T-cell (primary cell): Measurements from ENCODE around the gene L3MBTL4. TPM values are rescaled to one million over a fixed set of nuclear protein-coding genes. Genes with fewer than 3 reads are reported as not detected.

Source experiments
- ATAC-seq, 4 experiments: fragments of 200-7000 bp in 3 of 4; fragments of 150-1000 bp in 1 of 4; cut with Tn5 transposase; replicated peaks in 1 of 4; 1 replicate in 3 of 4; 2 replicates in 1 of 4; pipeline ENCODE4 v1.10.0; 2021; ENCODE audit warnings: moderate library complexity in 3 of 4, mild to moderate bottlenecking in 2 of 4, moderate number of reproducible peaks in 1 of 4
- CTCF ChIA-PET, 2 donors: fragments of 300-600 bp; sonication (Branson Sonifier 250); formaldehyde crosslinking; loops; one replicate each; lab custom pipeline; 2022; ENCODE audit warnings: antibody characterized with exemption in 2 of 2; lab: Charles Lee
- POLR2A ChIA-PET, 2 donors: fragments of 300-600 bp; sonication (Branson Sonifier 250); formaldehyde crosslinking; loops; one replicate each; lab custom pipeline; 2022; ENCODE audit warnings: antibody characterized with exemption in 2 of 2; lab: Charles Lee
- DNase-seq, 35 experiments: peaks; one replicate each; pipeline versions ENCODE4 v3.0.0 to v3.0.0-alpha.2; 2013 to 2023
- H3K27ac ChIP-seq: one replicate; pipeline ENCODE4 v1.5.1; 2013; ENCODE audit warnings: low read length
- H3K27me3 ChIP-seq, 2 experiments: replicated peaks in 1 of 2; 1 replicate in 1 of 2; 2 replicates in 1 of 2; pipeline versions ENCODE4 v1.6.1 to v1.7.0; 2013; ENCODE audit warnings: low read length in 1 of 2, mixed read lengths in 1 of 2; ENCODE audit not compliant: control insufficient read depth in 2 of 2, insufficient read depth in 2 of 2; ENCODE audit errors: extremely low read depth in 1 of 2
- H3K36me3 ChIP-seq, 2 donors: 1 replicate in 1 of 2; 2 replicates in 1 of 2; pipeline versions ENCODE4 v1.6.1 to v1.7.0; 2013; ENCODE audit warnings: low read length in 1 of 2; ENCODE audit not compliant: control insufficient read depth in 2 of 2, insufficient read depth in 1 of 2; ENCODE audit errors: extremely low read depth in 1 of 2
- H3K4me1 ChIP-seq, 2 experiments: 1 replicate in 1 of 2; 2 replicates in 1 of 2; pipeline versions ENCODE4 v1.6.1 to v1.7.0; 2013; ENCODE audit warnings: low read length in 2 of 2, mixed read lengths in 1 of 2; ENCODE audit not compliant: insufficient read depth in 2 of 2, control insufficient read depth in 1 of 2; ENCODE audit errors: extremely low read depth in 1 of 2
- H3K4me3 ChIP-seq, 2 donors: 1 replicate in 1 of 2; 2 replicates in 1 of 2; pipeline versions ENCODE4 v1.5.1 to v1.7.0; 2013; ENCODE audit warnings: mild to moderate bottlenecking in 2 of 2, low read length in 1 of 2, moderate library complexity in 1 of 2; ENCODE audit not compliant: control insufficient read depth in 1 of 2; ENCODE audit errors: extremely low read depth in 1 of 2
- H3K9me3 ChIP-seq: 2 replicates; pipeline ENCODE4 v1.7.0; 2013
- H3K27ac Mint-ChIP-seq, 2 donors: one replicate each; pipeline ENCODE4 v1.8.0; 2020 to 2021; ENCODE audit warnings: mild to moderate bottlenecking in 2 of 2, mixed read lengths in 2 of 2
- H3K27me3 Mint-ChIP-seq, 2 donors: one replicate each; pipeline ENCODE4 v1.8.0; 2021 to 2022; ENCODE audit warnings: mixed read lengths in 2 of 2
- H3K36me3 Mint-ChIP-seq: one replicate; pipeline ENCODE4 v1.8.0; 2021; ENCODE audit warnings: mixed read lengths
- H3K4me1 Mint-ChIP-seq, 3 donors: one replicate each; pipeline ENCODE4 v1.8.0; 2020 to 2022; ENCODE audit warnings: mixed read lengths in 3 of 3, mild to moderate bottlenecking in 1 of 3
- H3K4me3 Mint-ChIP-seq, 3 donors: one replicate each; pipeline ENCODE4 v1.8.0; 2020 to 2022; ENCODE audit warnings: mild to moderate bottlenecking in 3 of 3, mixed read lengths in 3 of 3, moderate library complexity in 3 of 3
- H3K9me3 Mint-ChIP-seq, 3 donors: one replicate each; pipeline ENCODE4 v1.8.0; 2020 to 2022; ENCODE audit warnings: mixed read lengths in 3 of 3
- WGBS: methylation state at CpG from one replicate; pipeline ENCODE4 v1.1.5; 2013; ENCODE audit warnings: missing lambda C conversion rate; ENCODE audit not compliant: insufficient coverage; 5-methylcytosine and 5-hydroxymethylcytosine counted together
- total RNA-seq, 35 experiments: library from RNA in 6 of 35; stranded (reverse) in 6 of 35; fragments of 120-200 nt in 1 of 35; gene quantifications; one replicate each; pipeline versions ENCODE4 v1.2.1 to v1.2.4 and lab custom pipeline; 2013 to 2026

Gene L3MBTL4
- total RNA-seq, 5 donors from 2014 or later (not counting 1 experiment from before 2014, with no cell fraction given), result 0.58 to 1.6 (median 0.83) TPM

- Histone ChIP-seq H3K4me1 (peaks cover 0 to 5% of the 10 kb centered on the region in 2 experiments), H3K9me3 (no peaks in the 10 kb centered on the region), H3K4me3 (no peak overlapping the region), H3K27ac (no peak overlapping the region), H3K36me3 (no peaks in the 10 kb centered on the region), H3K27me3 (peaks cover 0 to 8% of the 10 kb centered on the region in 2 experiments)
- no peaks in the 10 kb centered on the region for H3K9me3 Mint-ChIP-seq
- H3K36me3 Mint-ChIP-seq, result no peaks in the 10 kb centered on the region
- DNase-seq, result no peak
- ATAC-seq, result no peak
- H3K4me1 Mint-ChIP-seq, result peaks cover 0 to 8% (median 2%) of the 10 kb centered on the region in 3 donors
- H3K27ac Mint-ChIP-seq, result no peak overlapping the region
- ChIA-PET POLR2A (no interaction called here), CTCF (no interaction called here)
- no peak overlapping the region for H3K4me3 Mint-ChIP-seq
- WGBS, result 73% methylated on average over 7 of the region's 10 CpGs
- H3K27me3 Mint-ChIP-seq, result no peaks in the 10 kb centered on the region
These were observed 439.4 kb downstream of the L3MBTL4 start for GRCh38 chr18:5975111-5976002.

GRCh38 chr18:5974696-5975095, 440.0 kb downstream of the L3MBTL4 start:
- POLR2A ChIA-PET, result interaction anchor here in 1 of 2 donors (0.5 kb wide), 1 partner anchor 92 kb away, joined by 4 read pairs; no protein-coding TSS in a partner anchor
- no peaks in the 10 kb centered on the region for H3K9me3 ChIP-seq
- no peak overlapping the region for H3K4me3 ChIP-seq
- H3K27me3 Mint-ChIP-seq, result no peaks in the 10 kb centered on the region
- H3K36me3 ChIP-seq, result no peaks in the 10 kb centered on the region
- peaks cover 4 to 5% of the 10 kb centered on the region in 2 experiments for H3K4me1 ChIP-seq
- WGBS, result 85% methylated on average over 2 of the region's 2 CpGs
- CTCF ChIA-PET, result no interaction called here
- no peak overlapping the region for H3K27ac ChIP-seq
- no peak overlapping the region for H3K27ac Mint-ChIP-seq
- H3K4me1 Mint-ChIP-seq, result peaks cover 5 to 15% (median 8%) of the 10 kb centered on the region in 3 donors
- no peaks in the 10 kb centered on the region for H3K36me3 Mint-ChIP-seq
- DNase-seq (no peak), ATAC-seq (no peak)
- no peaks in the 10 kb centered on the region for H3K9me3 Mint-ChIP-seq
- peaks cover 0 to 8% of the 10 kb centered on the region in 2 experiments for H3K27me3 ChIP-seq
- H3K4me3 Mint-ChIP-seq, result no peak overlapping the region

- no peak overlapping the region for H3K4me3 Mint-ChIP-seq
- Histone ChIP-seq H3K36me3 (no peaks in the 10 kb centered on the region), H3K4me1 (peaks cover 7 to 10% of the 10 kb centered on the region in 2 experiments), H3K27ac (no peak overlapping the region), H3K9me3 (no peaks in the 10 kb centered on the region), H3K4me3 (no peak overlapping the region), H3K27me3 (peaks cover 0 to 10% of the 10 kb centered on the region in 2 experiments)
- POLR2A ChIA-PET, result no interaction called here
- CTCF ChIA-PET, result no interaction called here
- H3K36me3 Mint-ChIP-seq, result no peaks in the 10 kb centered on the region
- no peaks in the 10 kb centered on the region for H3K9me3 Mint-ChIP-seq
- ATAC-seq, result no peak
- no peak overlapping the region for H3K27ac Mint-ChIP-seq
- WGBS, result 54% methylated on average over 1 of the region's 3 CpGs
- no peak for DNase-seq
- peaks cover 5 to 15% (median 8%) of the 10 kb centered on the region in 3 donors for H3K4me1 Mint-ChIP-seq
- no peaks in the 10 kb centered on the region for H3K27me3 Mint-ChIP-seq
These were observed 441.6 kb downstream of the L3MBTL4 start for GRCh38 chr18:5973099-5973498.

GRCh38 chr18:5972298-5972697, 442.4 kb downstream of the L3MBTL4 start:
- Histone ChIP-seq H3K4me3 (no peak overlapping the region), H3K36me3 (no peaks in the 10 kb centered on the region), H3K27me3 (peaks cover 0 to 6% of the 10 kb centered on the region in 2 experiments), H3K27ac (no peak overlapping the region), H3K4me1 (peaks cover 7 to 10% of the 10 kb centered on the region in 2 experiments), H3K9me3 (no peaks in the 10 kb centered on the region)
- ChIA-PET CTCF (no interaction called here), POLR2A (no interaction called here)
- 87% methylated on average over 6 of the region's 7 CpGs for WGBS
- no peak overlapping the region for H3K27ac Mint-ChIP-seq
- H3K4me1 Mint-ChIP-seq, result peaks cover 5 to 18% (median 8%) of the 10 kb centered on the region in 3 donors
- no peaks in the 10 kb centered on the region for H3K36me3 Mint-ChIP-seq
- no peak for ATAC-seq
- H3K9me3 Mint-ChIP-seq, result no peaks in the 10 kb centered on the region
- no peak overlapping the region for H3K4me3 Mint-ChIP-seq
- DNase-seq, result no peak
- peaks cover 0 to 2% of the 10 kb centered on the region in 2 donors for H3K27me3 Mint-ChIP-seq

- H3K36me3 Mint-ChIP-seq, result no peaks in the 10 kb centered on the region
- WGBS, result 0% methylated on average over 1 of the region's 3 CpGs
- H3K4me3 ChIP-seq, result no peak overlapping the region
- ATAC-seq (peak in 3 of 4 experiments; percentile 38 to 64 (median 50)), DNase-seq (peak in 4 of 35 experiments; percentile 2 to 12 (median 2))
- peaks cover 0 to 2% of the 10 kb centered on the region in 2 experiments for H3K27me3 ChIP-seq
- H3K27me3 Mint-ChIP-seq, result peaks cover 0 to 2% of the 10 kb centered on the region in 2 donors
- no peak overlapping the region for H3K27ac Mint-ChIP-seq
- H3K4me3 Mint-ChIP-seq, result peak overlapping the region in 1 of 3 donors; percentile 8
- no peak overlapping the region for H3K27ac ChIP-seq
- no peaks in the 10 kb centered on the region for H3K9me3 ChIP-seq
- H3K4me1 Mint-ChIP-seq, result peaks cover 13 to 41% (median 31%) of the 10 kb centered on the region in 3 donors
- POLR2A ChIA-PET, result no interaction called here
- H3K36me3 ChIP-seq, result no peaks in the 10 kb centered on the region
- no peaks in the 10 kb centered on the region for H3K9me3 Mint-ChIP-seq
- peaks cover 14 to 21% of the 10 kb centered on the region in 2 experiments for H3K4me1 ChIP-seq
- CTCF ChIA-PET, result no interaction called here
These were observed 444.7 kb downstream of the L3MBTL4 start for GRCh38 chr18:5969989-5970403.

GRCh38 chr18:5969355-5969988, 445.2 kb downstream of the L3MBTL4 start:
- no peak overlapping the region for H3K27ac Mint-ChIP-seq
- CTCF ChIA-PET, result no interaction called here
- H3K27me3 ChIP-seq, result peaks cover 0 to 2% of the 10 kb centered on the region in 2 experiments
- ATAC-seq (no peak), DNase-seq (no peak)
- H3K4me3 ChIP-seq, result no peak overlapping the region
- H3K27ac ChIP-seq, result no peak overlapping the region
- no peaks in the 10 kb centered on the region for H3K9me3 Mint-ChIP-seq
- 95% methylated on average over 13 of the region's 16 CpGs for WGBS
- H3K4me3 Mint-ChIP-seq, result no peak overlapping the region
- POLR2A ChIA-PET, result no interaction called here
- H3K4me1 Mint-ChIP-seq, result peaks cover 17 to 47% (median 36%) of the 10 kb centered on the region in 3 donors
- H3K9me3 ChIP-seq, result no peaks in the 10 kb centered on the region
- no peaks in the 10 kb centered on the region for H3K36me3 Mint-ChIP-seq
- H3K36me3 ChIP-seq, result no peaks in the 10 kb centered on the region
- H3K4me1 ChIP-seq, result peaks cover 14 to 21% of the 10 kb centered on the region in 2 experiments
- peaks cover 0 to 2% of the 10 kb centered on the region in 2 donors for H3K27me3 Mint-ChIP-seq
